ENCODE data around the gene HSBP1L1. TPM values are rescaled to one million over a fixed set of nuclear protein-coding genes. Genes with fewer than 3 reads are reported as not detected.

Gene HSBP1L1
- total RNA-seq, 1 donor from 2014 or later: 28.2 TPM

DNA sequence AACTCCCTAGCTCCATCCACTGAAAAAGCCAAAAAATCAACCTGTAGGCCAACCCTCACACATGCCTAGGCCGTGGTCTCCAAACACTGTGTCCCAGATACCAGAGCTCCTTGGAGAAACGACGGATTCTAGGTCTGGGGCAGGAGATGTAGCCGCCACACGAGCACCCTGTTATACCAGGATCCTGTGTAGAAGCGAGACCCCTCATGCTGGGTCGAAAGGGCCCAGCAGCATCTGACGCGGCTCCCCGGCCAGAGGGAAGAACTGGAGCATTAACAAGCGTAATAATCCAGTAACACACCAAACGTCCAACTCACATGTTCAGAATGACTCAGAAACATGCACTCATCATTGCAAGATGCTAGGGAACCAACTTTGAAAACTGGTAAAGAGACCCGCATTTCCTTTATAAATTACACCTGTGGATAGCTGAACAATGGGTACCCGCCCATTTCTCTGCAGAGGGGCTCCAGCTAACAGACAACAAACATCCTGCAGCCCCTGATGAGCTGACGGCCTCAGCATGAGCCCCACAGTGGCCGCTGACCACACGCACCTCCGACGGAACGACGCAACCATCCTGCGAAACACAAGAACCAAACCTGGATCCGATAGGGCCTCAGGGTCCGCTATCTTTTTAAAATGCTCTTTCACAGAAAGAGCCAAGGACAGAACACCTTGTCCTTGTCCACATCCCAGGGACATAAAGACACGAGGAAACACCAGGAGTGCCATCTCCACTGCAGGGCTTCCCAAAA is 27.2 kb upstream of the HSBP1L1 start:
- Histone ChIP-seq H3K36me3 (ENCODE audit: control insufficient read depth, insufficient read depth, low read length) (peaks cover 24% of the 10 kb centered on the region), H3K4me3 (ENCODE audit: low read depth, low read length) (no peak overlapping the region), H3K27me3 (ENCODE audit: control insufficient read depth, insufficient read depth, low read length) (no peaks in the 10 kb centered on the region)
- DNase-seq (ENCODE audit: low read depth) (no peak), FAIRE-seq (no peak)
- TF ChIP-seq, protein P1, sequence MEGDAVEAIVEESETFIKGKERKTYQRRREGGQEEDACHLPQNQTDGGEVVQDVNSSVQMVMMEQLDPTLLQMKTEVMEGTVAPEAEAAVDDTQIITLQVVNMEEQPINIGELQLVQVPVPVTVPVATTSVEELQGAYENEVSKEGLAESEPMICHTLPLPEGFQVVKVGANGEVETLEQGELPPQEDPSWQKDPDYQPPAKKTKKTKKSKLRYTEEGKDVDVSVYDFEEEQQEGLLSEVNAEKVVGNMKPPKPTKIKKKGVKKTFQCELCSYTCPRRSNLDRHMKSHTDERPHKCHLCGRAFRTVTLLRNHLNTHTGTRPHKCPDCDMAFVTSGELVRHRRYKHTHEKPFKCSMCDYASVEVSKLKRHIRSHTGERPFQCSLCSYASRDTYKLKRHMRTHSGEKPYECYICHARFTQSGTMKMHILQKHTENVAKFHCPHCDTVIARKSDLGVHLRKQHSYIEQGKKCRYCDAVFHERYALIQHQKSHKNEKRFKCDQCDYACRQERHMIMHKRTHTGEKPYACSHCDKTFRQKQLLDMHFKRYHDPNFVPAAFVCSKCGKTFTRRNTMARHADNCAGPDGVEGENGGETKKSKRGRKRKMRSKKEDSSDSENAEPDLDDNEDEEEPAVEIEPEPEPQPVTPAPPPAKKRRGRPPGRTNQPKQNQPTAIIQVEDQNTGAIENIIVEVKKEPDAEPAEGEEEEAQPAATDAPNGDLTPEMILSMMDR (IDR thresholded peaks at IDR 0.05; ENCODE audit: insufficient read depth, low read length, severe bottlenecking): no peak

DNA sequence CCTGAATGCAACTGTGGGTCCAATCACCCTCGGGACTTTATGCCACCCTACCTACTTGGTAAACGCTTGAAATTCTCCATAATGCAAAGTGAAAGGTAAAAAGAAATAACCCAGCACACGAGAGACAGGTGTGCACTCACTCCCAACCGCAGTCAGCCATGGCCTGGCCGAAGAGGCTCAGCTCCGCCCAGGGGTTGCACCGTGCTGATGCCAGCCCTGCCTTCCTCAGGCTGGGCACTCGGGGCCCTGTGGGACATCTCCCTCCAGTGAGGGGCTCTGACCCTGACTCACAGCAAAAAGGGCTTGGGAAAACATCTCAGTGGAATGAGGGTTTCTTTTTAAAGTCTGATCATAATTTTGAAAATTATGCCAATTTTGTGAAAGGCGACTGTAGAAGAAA is 26.2 kb upstream of the HSBP1L1 start:
- Histone ChIP-seq H3K36me3 (ENCODE audit: control insufficient read depth, insufficient read depth, low read length) (peaks cover 27% of the 10 kb centered on the region), H3K27me3 (ENCODE audit: control insufficient read depth, insufficient read depth, low read length) (no peaks in the 10 kb centered on the region), H3K4me3 (ENCODE audit: low read depth, low read length) (no peak overlapping the region)
- DNase-seq (ENCODE audit: low read depth) (no peak), FAIRE-seq (no peak)
- TF ChIP-seq, protein P1 (IDR thresholded peaks at IDR 0.05; ENCODE audit: insufficient read depth, low read length, severe bottlenecking): no peak

DNA sequence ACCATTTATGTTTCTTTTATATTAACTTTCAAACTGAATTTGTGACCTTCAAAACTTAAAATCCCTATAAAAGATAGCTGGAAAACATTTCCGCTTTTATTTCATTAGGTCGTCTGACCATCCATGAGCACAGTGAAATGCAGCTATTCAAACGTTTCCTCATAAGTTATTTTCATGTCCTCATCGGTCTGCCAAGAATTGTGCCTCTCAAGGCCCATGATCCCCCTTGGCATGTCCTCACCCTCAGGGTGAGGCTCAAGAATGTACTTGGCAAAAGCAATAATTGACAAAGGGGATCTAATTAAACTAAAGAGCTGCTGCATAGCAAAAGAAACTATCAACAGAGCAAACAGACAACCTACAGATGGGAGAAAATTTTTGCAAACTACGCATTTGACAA is 25.3 kb upstream of the HSBP1L1 start:
- Histone ChIP-seq H3K4me3 (ENCODE audit: low read depth, low read length) (no peak overlapping the region), H3K27me3 (ENCODE audit: control insufficient read depth, insufficient read depth, low read length) (no peaks in the 10 kb centered on the region), H3K36me3 (ENCODE audit: control insufficient read depth, insufficient read depth, low read length) (peaks cover 24% of the 10 kb centered on the region)
- DNase-seq (ENCODE audit: low read depth) (no peak), FAIRE-seq (no peak)
- TF ChIP-seq, protein P1 (IDR thresholded peaks at IDR 0.05; ENCODE audit: insufficient read depth, low read length, severe bottlenecking): no peak

DNA sequence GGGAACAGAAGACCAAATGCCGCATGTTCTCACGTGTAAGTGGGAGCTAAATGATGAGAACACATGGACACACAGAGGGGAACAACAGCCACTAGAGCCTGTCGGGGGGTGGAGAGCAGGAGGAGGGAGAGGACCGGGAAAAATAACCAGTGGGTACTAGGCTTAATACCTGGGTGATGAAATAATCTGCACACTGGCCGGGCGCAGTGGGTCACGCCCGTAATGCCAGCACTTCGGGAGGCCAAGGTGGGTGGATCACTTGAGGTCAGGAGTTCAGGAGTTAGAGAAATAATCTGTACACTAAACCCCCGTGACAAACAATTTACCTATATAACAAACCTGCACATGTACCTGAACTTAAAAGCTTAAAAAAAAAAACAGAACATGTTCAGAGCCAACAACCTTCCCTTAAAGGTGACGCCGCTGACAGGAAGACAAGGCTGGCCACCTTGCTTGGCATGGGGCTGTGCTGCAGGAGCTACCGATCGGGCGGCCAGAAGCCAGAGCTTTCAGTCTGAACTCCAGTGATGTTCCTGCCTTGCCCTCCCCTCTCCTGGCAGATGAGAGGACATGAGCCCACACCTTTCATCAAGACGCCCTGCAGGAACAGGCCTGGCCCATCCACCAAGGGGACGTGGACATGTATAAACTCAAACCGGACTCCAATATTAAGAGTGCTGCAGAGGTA is 24.2 kb upstream of the HSBP1L1 start:
- Histone ChIP-seq H3K4me3 (ENCODE audit: low read depth, low read length) (no peak overlapping the region), H3K27me3 (ENCODE audit: control insufficient read depth, insufficient read depth, low read length) (no peaks in the 10 kb centered on the region), H3K36me3 (ENCODE audit: control insufficient read depth, insufficient read depth, low read length) (peaks cover 18% of the 10 kb centered on the region)
- TF ChIP-seq, protein P1 (IDR thresholded peaks at IDR 0.05; ENCODE audit: insufficient read depth, low read length, severe bottlenecking): no peak
- no peak for DNase-seq (ENCODE audit: low read depth)
- no peak for FAIRE-seq

- Histone ChIP-seq H3K4me3 (ENCODE audit: low read depth, low read length) (no peak overlapping the region), H3K36me3 (ENCODE audit: control insufficient read depth, insufficient read depth, low read length) (peaks cover 17% of the 10 kb centered on the region), H3K27me3 (ENCODE audit: control insufficient read depth, insufficient read depth, low read length) (no peaks in the 10 kb centered on the region)
- DNase-seq (ENCODE audit: low read depth) (no peak), FAIRE-seq (no peak)
- TF ChIP-seq, protein P1 (IDR thresholded peaks at IDR 0.05; ENCODE audit: insufficient read depth, low read length, severe bottlenecking): no peak
Observed at GRCh38 chr18:79940814-79941472, 23.5 kb upstream of the HSBP1L1 start.

All from bronchial epithelial cell (primary cell).